Activated naive CD8-positive, alpha-beta T cell treated with anti-CD3 and anti-CD28 coated beads for 36 hours (primary cell): ENCODE results near the gene MKNK2. TPM values are rescaled to one million over a fixed set of nuclear protein-coding genes. Genes with fewer than 3 reads are reported as not detected.

Experiments used
- DNase-seq: peaks from one replicate; pipeline ENCODE4 v3.0.0; 2021
- H3K27ac Mint-ChIP-seq: one replicate; pipeline ENCODE4 v1.8.0; 2022; ENCODE audit warnings: mild to moderate bottlenecking, moderate library complexity, mixed read lengths
- H3K27me3 Mint-ChIP-seq: one replicate; pipeline ENCODE4 v1.8.0; 2022; ENCODE audit warnings: mild to moderate bottlenecking, mixed read lengths
- H3K36me3 Mint-ChIP-seq: one replicate; pipeline ENCODE4 v1.8.0; 2021; ENCODE audit warnings: mild to moderate bottlenecking, mixed read lengths
- H3K4me1 Mint-ChIP-seq: one replicate; pipeline ENCODE4 v1.8.0; 2021; ENCODE audit warnings: mixed read lengths
- H3K4me3 Mint-ChIP-seq: one replicate; pipeline ENCODE4 v1.8.0; 2022; ENCODE audit warnings: mild to moderate bottlenecking, moderate library complexity, mixed read lengths
- H3K9me3 Mint-ChIP-seq: one replicate; pipeline ENCODE4 v1.8.0; 2022; ENCODE audit warnings: mixed read lengths
- total RNA-seq, 2 experiments: library from RNA; stranded (reverse); gene quantifications; one replicate each; pipeline ENCODE4 v1.2.3, GENCODE V29; 2021

MKNK2 gene
- total RNA-seq, 2 experiments from 2014 or later = 230 to 232 TPM

DNA sequence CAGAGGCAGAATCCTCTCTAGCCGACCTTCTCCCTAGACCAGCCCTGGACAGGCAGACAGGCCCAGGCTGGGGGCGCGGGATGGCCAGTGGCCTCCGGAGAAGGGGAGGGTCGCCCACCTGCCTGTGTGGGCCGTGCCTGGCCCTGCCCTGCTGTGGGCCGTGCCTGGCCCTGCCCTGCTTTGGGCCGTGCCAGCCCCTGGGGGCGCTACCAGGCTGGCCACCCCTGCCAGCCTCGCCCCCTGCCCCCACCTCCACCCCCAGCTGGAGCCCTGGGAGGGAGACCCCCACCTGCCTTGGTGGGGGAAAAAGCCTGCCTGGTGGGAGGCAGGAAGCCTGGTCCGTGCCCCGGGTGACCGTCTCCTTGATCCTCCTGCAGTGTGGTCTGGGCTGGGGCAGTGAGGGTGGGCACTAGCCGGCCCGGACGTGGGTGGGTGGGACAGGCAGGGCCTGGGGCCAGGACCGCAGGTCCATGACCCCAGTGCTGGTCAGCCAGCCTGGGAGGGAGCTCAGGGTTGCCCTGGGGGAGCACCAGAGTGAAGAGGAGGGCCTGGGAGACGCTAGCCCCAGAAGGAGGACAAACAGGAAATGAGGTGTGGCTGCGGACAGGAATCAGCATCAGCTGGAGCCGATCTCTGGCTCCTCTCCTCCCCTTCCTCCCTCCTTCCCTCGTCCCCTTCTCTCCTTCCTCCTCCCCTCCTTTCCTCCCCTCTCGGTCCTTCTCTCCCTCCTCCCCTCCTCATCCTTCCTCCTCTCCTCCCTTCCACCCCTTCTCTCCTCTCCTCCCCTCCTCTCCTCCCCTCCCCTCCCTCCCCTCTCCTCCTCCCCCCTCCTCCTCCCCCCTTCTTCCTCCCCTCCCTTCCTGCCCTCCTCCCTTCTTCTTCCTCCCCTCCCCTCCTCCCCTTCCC, 5.1 kb upstream of the MKNK2 start:
- Mint-ChIP-seq H3K4me1 (peaks cover 49% of the 10 kb centered on the region), H3K4me3 (peak overlapping the region; percentile 68), H3K9me3 (no peaks in the 10 kb centered on the region), H3K27me3 (no peaks in the 10 kb centered on the region), H3K36me3 (no peaks in the 10 kb centered on the region), H3K27ac (peak overlapping the region; percentile 85)
- DNase-seq = no peak

DNA sequence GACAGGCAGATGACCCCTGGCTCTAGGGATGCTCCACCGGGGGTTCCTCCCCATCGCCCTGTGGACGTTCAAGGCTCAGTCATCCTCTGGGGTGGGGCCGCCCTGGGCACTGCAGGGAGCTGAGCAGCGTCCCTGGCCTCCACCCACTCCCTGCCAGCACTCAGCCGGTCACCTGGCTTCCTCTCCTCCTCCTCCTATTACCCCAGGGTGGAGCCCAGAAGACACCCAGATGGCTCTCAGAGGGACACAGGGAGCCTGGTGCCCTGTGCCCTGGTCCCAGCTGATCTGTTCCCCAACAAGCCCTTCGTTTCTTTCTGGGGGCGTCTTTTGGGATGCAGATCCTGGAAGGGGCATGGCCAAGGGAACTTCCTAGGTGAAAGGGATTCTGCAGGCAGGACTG, 3.7 kb upstream of the MKNK2 start:
- peak overlapping the region; percentile 23 for H3K4me3 Mint-ChIP-seq
- peaks cover 4% of the 10 kb centered on the region for H3K36me3 Mint-ChIP-seq
- H3K27me3 Mint-ChIP-seq = no peaks in the 10 kb centered on the region
- no peak for DNase-seq
- H3K27ac Mint-ChIP-seq = peak overlapping the region; percentile 82
- no peaks in the 10 kb centered on the region for H3K9me3 Mint-ChIP-seq
- peaks cover 43% of the 10 kb centered on the region for H3K4me1 Mint-ChIP-seq

DNA sequence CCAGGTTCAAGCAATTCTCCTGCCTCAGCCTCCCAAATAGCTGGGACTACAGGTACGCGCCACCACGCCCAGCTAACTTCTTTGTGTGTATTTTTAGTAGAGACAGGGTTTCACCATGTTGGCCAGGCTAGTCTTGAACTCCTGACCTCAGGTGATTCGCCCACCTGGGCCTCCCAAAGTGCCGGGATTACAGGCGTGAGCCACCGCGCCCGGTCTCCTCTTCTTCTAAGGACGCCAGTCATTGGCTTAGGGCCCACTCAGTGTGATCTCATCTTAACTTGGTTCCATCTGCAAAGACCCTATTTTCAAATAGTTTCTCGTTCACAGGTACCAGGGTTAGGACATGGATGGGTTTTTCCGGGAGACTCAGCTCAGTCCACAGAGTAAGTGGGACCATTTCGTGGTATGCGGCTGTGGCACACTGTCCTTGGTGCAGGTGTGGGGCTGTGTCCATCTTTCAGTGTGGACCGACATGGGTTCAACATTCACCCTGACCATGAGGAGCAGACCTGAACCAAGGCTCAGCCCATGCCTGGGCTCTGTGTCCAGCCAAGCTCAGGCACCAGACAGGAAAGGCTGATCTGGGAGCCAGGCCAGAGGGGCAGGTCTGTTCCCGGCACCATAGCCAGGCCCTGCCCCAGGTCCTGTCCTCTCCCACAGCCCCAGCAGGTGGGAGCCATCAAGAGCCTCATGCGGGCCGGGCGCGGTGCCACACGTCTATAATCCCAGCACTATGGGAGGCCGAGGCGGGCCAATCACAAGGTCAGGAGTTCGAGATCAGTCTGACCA, 2.8 kb upstream of the MKNK2 start:
- H3K27ac Mint-ChIP-seq = peak overlapping the region; percentile 93
- DNase-seq = no peak
- H3K36me3 Mint-ChIP-seq = peaks cover 6% of the 10 kb centered on the region
- H3K4me3 Mint-ChIP-seq = no peak overlapping the region
- H3K9me3 Mint-ChIP-seq = no peaks in the 10 kb centered on the region
- H3K27me3 Mint-ChIP-seq = no peaks in the 10 kb centered on the region
- H3K4me1 Mint-ChIP-seq = peaks cover 46% of the 10 kb centered on the region

DNA sequence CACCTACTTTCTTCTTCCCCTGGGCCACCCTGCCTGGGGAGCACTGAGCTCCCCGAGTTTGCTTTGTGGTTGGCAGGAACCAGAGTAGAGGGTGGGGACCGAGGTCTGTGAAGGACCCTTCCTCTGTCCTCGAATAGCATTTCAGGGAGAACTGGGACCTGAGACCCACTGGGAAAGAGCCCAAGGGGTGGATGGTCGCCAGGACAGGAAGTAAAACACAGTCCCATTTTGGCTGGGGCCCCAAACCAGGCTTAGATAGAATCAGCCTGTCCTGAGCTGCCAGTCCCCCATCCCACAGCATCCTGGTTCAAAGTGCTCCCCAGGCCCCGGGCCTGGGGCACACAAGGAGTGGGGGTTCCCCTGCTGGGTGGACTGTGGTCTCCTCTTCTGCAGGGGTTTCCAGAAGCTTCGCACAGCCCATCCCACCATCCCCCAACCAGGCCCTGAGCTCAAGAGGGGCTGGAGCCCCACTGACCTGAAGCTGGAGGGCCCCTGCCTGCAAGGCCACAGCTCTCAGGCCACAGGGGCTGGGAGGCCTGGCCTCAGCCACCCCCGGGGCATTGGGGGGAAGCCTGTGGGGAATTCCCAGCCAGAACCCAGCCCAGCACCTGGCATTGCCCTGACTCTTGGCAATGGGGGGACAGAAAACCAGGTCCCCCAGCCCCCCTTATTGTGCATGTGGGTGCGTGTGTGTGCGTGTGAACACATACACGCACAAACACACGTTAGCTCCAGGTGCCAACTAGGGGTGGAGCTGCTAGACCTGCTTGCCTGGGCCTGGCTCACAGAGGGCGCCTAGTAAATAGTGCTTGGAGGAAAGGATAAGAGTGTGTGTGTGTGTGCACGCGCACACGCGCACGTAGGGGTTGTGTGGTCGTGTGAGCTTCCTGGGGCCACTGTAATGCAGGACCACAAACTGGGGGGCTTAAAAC, 995 bp upstream of the MKNK2 start:
- peak; percentile 63 for DNase-seq
- Mint-ChIP-seq H3K36me3 (peaks cover 6% of the 10 kb centered on the region), H3K27me3 (no peaks in the 10 kb centered on the region), H3K9me3 (no peaks in the 10 kb centered on the region), H3K4me1 (peaks cover 47% of the 10 kb centered on the region), H3K4me3 (peak overlapping the region; percentile 79), H3K27ac (peak overlapping the region; percentile 93)

DNA sequence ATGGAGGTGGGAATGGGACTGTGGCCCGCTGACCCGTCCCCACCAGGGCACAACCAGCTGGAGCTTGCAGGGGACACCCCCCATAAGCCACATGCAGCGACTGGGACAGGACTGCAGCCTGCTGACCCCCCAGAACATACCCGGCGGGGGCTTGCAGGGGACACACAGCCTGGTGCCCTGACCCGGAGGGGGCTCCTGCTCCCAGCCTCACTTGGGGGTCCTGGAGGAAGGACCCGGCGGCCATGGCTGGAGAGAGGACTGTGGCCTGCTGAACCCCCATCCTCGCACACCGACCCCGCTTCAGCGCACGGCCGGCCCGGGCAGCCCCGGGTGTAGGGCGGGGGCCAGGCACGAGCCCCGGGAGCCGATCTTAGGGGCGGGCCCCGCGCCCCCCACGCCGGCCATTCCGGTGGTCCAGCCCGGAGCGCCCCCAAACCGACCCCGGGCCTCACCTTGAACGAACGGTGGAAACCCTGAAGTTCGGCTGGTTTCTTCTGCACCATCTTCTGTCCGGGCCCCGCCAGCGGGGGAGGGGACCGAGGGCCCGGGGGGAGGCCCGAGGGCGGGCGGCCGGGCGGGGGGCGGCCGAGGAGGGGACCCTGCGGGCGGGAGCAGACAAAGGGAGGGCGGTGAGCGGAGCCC, 574 bp downstream of the MKNK2 start:
- Mint-ChIP-seq H3K4me1 (peaks cover 39% of the 10 kb centered on the region), H3K9me3 (no peaks in the 10 kb centered on the region), H3K4me3 (peak overlapping the region; percentile 89), H3K36me3 (peaks cover 6% of the 10 kb centered on the region), H3K27ac (peak overlapping the region; percentile 69), H3K27me3 (no peaks in the 10 kb centered on the region)
- DNase-seq = no peak

DNA sequence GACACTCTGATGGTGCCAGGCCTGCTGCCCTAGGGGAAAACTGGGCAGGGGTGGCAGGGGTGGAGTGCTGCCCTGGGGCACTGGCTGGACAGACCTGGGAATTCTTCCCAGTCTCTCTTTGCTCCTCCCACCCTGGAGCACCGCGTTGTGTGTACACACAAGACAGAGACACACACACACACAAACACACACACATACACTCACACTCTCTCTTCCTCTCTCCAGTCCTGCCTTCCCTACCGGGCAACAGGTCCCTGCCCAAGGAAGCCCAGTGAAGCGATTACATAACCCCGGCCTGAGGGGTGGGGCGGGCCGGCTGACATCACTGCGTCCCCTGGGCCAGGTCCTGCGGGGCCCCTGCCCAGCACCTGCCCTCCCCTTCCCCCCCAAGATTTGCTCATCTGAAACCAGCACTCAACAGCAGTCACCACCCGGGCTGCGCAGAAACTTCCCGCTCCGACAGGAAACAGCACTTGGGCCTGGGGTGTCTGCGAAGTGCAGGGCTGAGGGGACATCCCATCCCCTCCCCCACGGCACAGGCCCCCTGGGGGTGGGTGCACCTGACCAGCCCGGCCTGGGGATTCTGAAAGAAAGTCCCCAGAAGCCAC, 1.2 kb downstream of the MKNK2 start:
- Mint-ChIP-seq H3K36me3 (peaks cover 6% of the 10 kb centered on the region), H3K9me3 (no peaks in the 10 kb centered on the region), H3K27me3 (no peaks in the 10 kb centered on the region), H3K4me1 (peaks cover 35% of the 10 kb centered on the region), H3K27ac (peak overlapping the region; percentile 69), H3K4me3 (peak overlapping the region; percentile 89)
- DNase-seq = peak; percentile 72

DNA sequence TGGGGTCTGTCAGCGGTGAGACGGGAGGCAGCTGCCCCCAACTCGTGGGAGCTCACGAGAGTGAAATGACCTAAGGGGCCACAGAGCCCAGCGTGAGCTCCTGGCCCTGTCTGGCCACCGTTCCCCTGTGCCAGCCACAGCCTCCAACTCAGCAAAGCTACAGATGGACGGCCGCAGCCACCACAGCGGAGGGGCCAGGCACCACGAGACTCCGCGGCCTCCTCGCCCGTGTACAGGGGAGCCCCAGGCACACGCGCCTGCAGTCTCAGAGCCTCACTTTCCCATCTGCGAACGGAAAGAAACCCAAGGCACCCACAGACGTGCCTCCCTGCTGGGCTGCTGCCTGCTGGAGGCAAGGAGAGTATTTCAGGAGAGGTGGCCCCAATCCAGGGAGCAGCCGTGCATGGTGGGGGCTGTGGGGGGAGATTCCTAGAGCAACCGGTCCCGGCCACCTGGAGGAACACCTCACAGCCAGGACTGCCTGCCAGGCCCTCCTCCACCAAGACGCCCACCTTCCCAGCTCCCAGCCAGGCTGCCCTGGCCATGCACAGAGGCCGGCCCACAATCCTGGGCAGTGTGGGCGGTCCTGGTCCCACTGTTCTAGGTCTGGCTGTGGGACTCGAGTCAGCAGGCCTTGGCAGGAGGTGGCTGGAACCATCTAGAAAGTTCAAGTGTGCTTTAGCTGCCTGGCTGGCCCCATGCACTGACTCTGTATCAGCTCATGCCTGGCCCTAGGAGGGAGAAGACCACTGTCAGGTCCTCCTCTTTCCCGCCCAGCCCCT, 1.9 kb downstream of the MKNK2 start:
- Mint-ChIP-seq H3K36me3 (peaks cover 6% of the 10 kb centered on the region), H3K4me1 (peaks cover 33% of the 10 kb centered on the region), H3K4me3 (peak overlapping the region; percentile 89), H3K9me3 (no peaks in the 10 kb centered on the region), H3K27ac (peak overlapping the region; percentile 69), H3K27me3 (no peaks in the 10 kb centered on the region)
- DNase-seq = no peak

DNA sequence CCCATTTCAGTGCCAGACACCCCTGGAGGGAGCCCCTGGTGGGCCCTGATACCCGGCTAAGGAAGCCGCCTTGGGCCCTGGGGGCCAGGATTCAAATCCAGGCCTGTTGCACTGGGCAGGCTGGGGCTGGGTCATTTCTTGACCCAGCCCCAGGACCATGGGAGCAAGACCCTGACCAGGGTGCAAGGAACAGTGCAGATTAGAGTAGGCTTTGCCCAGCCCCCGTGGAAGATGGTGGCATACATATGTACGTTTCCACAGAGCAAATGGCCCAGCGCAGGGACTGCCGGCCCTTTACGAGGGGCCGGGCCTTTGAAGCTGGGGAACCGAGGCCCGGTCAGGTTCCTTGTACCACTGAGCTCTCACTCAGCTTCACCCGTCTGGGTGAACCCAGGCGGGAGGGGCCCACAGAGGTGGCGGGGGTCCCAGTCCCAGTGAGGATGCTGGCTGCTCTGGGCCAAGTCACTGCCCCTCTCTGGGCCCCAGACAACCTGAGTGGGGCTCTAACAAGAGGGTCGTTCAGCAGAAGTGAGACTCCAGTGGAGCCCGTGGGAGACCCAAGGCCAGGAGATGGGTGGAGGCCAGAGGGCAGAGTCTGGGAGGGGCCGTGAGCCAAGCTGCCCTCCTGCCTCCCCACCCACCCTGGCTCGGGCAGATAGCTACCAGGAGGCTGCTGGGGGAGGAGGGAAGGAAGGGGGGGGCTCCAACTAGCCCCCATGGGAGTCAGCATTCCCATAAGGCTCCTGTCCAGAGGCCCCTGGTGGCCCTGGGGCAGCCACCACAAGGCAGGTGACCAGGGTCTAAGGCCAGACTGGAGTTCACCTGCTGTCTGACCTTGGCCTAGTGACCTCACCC, 2.7 kb downstream of the MKNK2 start:
- DNase-seq = no peak
- Mint-ChIP-seq H3K4me1 (peaks cover 40% of the 10 kb centered on the region), H3K4me3 (peak overlapping the region; percentile 89), H3K27ac (peak overlapping the region; percentile 65), H3K27me3 (no peaks in the 10 kb centered on the region), H3K9me3 (no peaks in the 10 kb centered on the region), H3K36me3 (peaks cover 8% of the 10 kb centered on the region)

DNA sequence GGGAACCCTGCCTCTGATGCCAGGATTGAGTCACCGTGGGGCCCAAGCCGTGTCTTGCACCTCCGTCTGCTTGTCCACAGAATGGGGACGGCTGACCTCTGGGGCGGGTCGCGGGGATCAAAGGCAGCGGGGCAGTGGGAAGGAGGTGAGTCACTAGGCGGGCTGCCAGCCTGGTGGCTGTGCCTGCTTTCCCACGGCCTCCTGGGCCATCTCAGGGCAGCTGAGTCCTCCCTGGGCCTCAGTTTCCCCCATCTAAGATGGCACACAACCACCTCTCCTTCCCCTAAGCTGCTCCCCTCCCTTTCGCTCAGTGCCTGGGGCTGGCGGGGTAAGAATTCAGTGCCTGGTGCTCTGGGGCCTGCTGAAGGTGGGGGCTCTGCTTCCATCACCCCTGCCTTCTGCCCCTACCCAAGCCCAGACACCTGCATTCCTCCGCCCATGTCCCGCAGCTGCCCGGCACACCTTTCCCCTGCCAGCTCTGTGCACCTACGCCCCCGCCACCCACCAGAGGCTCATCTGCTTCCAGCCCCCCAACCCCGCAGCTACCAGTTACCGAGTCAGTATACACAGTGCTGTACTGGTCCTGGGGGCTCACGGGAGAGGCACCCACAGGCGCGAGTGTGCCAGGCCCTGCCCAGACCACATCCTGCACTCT, 3.5 kb downstream of the MKNK2 start:
- peaks cover 10% of the 10 kb centered on the region for H3K36me3 Mint-ChIP-seq
- H3K4me1 Mint-ChIP-seq = peaks cover 44% of the 10 kb centered on the region
- no peaks in the 10 kb centered on the region for H3K27me3 Mint-ChIP-seq
- peak; percentile 47 for DNase-seq
- H3K4me3 Mint-ChIP-seq = peak overlapping the region; percentile 48
- no peaks in the 10 kb centered on the region for H3K9me3 Mint-ChIP-seq
- peak overlapping the region; percentile 65 for H3K27ac Mint-ChIP-seq

DNA sequence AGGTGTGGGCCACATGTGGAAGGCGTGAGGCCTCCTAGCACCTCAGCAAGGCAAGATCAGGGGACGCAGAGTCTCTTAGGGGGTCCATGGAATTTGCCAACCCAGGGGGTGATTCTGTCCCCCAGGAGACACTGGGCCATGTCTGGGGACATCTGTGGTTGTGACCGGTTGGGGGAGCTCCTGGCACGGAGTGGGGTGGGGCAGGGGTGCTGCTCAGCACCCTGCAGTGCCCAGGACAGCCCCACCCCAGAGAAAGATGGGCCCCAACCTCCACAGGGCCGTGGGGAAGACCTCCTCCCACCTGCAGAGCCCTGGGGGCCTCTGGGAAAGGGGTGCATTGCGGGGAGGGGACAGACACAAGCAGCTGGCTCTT, 4.0 kb downstream of the MKNK2 start:
- Mint-ChIP-seq H3K27me3 (no peaks in the 10 kb centered on the region), H3K9me3 (no peaks in the 10 kb centered on the region), H3K4me1 (peaks cover 40% of the 10 kb centered on the region), H3K4me3 (no peak overlapping the region), H3K27ac (no peak overlapping the region), H3K36me3 (peaks cover 13% of the 10 kb centered on the region)
- no peak for DNase-seq

DNA sequence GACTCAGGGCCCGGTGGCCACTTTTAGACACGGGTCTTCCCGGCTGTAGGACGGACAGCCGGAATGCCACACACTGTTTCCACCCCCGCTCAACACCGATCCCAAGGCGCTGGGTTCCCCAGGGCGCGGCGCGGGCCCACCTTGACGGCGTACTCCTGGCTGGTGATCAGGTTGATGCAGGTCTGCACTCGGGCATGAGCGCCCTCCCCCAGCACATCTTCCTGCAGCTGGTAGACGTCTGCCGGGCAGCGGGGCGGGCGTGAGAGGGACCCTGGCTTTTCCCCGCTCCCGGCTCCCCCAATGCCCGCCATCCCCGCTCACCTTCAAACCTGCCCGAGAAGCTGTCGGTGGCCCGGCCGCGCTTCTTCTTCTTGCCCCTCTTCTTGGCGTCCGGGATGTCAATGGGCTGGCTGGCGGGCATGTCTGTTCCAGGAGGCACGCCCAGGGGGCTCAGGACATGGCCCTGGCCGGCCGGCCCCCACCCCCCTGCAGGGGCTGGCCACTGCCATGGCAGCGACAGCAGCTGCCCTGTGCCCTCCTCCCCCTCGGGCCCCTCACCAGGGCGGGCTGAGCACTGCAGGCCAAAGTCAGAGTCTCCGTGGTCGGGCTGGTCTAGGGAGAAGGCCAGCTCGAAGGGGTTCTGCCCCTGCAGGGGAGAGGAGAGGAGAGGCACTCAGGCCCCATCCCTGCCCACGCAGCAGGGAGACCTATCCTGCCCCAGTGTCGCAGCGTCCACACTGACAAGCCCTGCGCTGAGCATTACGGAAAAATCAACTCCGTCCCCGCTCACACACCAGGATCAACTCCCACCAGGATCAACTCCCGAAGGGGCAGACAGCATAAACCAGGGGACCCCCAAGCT, 4.8 kb downstream of the MKNK2 start:
- no peak overlapping the region for H3K4me3 Mint-ChIP-seq
- DNase-seq = no peak

More for the DNA sequence above, 4.8 kb downstream of the MKNK2 start:
- Mint-ChIP-seq H3K9me3 (no peaks in the 10 kb centered on the region), H3K27ac (no peak overlapping the region), H3K27me3 (no peaks in the 10 kb centered on the region), H3K4me1 (peaks cover 34% of the 10 kb centered on the region), H3K36me3 (peaks cover 15% of the 10 kb centered on the region)
